ENCODE results near the gene OR1D5. TPM values are rescaled to one million over a fixed set of nuclear protein-coding genes. Genes with fewer than 3 reads are reported as not detected.

OR1D5 gene
- total and polyA plus RNA-seq, 10 of the 15 experiments (the other 5 are each of a cell fraction or from before 2014, with no cell fraction given): not detected

DNA sequence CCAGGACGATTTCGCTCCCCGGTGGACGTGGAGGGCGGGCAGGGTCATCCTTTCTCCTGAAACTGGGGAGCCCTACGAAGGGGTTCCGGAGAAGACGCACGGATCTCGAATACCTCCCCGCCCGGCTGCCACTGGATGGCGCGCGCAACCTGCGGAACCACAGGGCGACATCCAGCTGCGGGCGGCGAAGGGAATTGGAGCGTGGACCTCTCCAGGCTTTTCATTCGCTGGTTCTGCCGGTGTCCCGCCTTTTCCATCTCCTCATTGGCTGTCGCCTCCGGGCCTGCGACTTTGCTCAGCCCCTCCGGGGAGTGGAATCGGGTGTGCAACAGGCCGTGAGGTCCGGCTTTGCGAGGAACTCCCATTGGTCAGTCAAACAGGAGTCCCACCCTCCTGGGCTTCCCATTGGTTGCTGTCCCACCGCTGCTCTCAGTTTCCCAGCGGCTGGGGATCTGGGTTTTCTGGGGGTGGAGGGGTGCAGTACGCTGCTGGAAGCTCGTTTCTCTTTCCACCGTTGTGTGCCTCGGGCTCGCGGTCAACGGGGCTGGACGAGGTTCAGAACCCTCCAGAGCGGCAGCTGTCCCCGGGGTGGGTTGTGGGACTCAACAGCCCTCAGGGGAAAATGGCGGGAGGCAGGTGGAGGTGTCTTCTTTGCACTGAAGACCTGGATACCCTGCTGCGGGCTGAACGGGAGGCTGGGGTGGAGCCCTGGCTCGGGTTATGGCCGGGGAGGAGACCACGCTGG is 14.5 kb downstream of the OR1D5 start (continued):
- TF ChIP-seq, protein P1, sequence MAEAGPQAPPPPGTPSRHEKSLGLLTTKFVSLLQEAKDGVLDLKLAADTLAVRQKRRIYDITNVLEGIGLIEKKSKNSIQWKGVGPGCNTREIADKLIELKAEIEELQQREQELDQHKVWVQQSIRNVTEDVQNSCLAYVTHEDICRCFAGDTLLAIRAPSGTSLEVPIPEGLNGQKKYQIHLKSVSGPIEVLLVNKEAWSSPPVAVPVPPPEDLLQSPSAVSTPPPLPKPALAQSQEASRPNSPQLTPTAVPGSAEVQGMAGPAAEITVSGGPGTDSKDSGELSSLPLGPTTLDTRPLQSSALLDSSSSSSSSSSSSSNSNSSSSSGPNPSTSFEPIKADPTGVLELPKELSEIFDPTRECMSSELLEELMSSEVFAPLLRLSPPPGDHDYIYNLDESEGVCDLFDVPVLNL (IDR thresholded peaks at IDR 0.05; ENCODE audit: low read depth, low read length): no peak
- TF ChIP-seq, protein P2, sequence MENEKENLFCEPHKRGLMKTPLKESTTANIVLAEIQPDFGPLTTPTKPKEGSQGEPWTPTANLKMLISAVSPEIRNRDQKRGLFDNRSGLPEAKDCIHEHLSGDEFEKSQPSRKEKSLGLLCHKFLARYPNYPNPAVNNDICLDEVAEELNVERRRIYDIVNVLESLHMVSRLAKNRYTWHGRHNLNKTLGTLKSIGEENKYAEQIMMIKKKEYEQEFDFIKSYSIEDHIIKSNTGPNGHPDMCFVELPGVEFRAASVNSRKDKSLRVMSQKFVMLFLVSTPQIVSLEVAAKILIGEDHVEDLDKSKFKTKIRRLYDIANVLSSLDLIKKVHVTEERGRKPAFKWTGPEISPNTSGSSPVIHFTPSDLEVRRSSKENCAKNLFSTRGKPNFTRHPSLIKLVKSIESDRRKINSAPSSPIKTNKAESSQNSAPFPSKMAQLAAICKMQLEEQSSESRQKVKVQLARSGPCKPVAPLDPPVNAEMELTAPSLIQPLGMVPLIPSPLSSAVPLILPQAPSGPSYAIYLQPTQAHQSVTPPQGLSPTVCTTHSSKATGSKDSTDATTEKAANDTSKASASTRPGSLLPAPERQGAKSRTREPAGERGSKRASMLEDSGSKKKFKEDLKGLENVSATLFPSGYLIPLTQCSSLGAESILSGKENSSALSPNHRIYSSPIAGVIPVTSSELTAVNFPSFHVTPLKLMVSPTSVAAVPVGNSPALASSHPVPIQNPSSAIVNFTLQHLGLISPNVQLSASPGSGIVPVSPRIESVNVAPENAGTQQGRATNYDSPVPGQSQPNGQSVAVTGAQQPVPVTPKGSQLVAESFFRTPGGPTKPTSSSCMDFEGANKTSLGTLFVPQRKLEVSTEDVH (IDR thresholded peaks at IDR 0.05; ENCODE audit: low read depth, partially characterized antibody): no peak
- no peak for TF ChIP-seq HCFC1 (IDR thresholded peaks at IDR 0.05; ENCODE audit: low read length)
- no peak for TF ChIP-seq RELA (IDR thresholded peaks at IDR 0.05; ENCODE audit: borderline replicate concordance, partially characterized antibody)
- TF ChIP-seq SIN3A (IDR thresholded peaks at IDR 0.05; ENCODE audit: low read depth, low read length): no peak
- peak; percentile 52 for TF ChIP-seq YY1 (IDR thresholded peaks at IDR 0.05; ENCODE audit: low read depth, low read length)
- no peak for TF ChIP-seq SREBF1 (IDR thresholded peaks at IDR 0.05; ENCODE audit: low read length)
- TF ChIP-seq CREB1 (IDR thresholded peaks at IDR 0.05; ENCODE audit: low read depth): peak; percentile 45
- no peak for TF ChIP-seq IKZF2 (IDR thresholded peaks at IDR 0.05)
- no peak for TF ChIP-seq KDM1A (IDR thresholded peaks at IDR 0.05; ENCODE audit: borderline replicate concordance)
- TF ChIP-seq, protein P3, sequence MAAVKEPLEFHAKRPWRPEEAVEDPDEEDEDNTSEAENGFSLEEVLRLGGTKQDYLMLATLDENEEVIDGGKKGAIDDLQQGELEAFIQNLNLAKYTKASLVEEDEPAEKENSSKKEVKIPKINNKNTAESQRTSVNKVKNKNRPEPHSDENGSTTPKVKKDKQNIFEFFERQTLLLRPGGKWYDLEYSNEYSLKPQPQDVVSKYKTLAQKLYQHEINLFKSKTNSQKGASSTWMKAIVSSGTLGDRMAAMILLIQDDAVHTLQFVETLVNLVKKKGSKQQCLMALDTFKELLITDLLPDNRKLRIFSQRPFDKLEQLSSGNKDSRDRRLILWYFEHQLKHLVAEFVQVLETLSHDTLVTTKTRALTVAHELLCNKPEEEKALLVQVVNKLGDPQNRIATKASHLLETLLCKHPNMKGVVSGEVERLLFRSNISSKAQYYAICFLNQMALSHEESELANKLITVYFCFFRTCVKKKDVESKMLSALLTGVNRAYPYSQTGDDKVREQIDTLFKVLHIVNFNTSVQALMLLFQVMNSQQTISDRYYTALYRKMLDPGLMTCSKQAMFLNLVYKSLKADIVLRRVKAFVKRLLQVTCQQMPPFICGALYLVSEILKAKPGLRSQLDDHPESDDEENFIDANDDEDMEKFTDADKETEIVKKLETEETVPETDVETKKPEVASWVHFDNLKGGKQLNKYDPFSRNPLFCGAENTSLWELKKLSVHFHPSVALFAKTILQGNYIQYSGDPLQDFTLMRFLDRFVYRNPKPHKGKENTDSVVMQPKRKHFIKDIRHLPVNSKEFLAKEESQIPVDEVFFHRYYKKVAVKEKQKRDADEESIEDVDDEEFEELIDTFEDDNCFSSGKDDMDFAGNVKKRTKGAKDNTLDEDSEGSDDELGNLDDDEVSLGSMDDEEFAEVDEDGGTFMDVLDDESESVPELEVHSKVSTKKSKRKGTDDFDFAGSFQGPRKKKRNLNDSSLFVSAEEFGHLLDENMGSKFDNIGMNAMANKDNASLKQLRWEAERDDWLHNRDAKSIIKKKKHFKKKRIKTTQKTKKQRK (IDR thresholded peaks at IDR 0.05; ENCODE audit: low read depth, low read length): peak; percentile 50; the same call in 1 of the 2 replicates
- TF ChIP-seq ZNF622 (IDR thresholded peaks at IDR 0.05): no peak
- TF ChIP-seq CHD2 (IDR thresholded peaks at IDR 0.05; ENCODE audit: borderline replicate concordance, low read depth, low read length): peak; percentile 65; the same call in 1 of the 2 replicates
- peak; percentile 70; the same call in 1 of the 2 replicates for TF ChIP-seq PAX5 (IDR thresholded peaks at IDR 0.05; ENCODE audit: borderline replicate concordance, low read depth, low read length)
- 0 out of 2 replicates have a peak, but pooled peaks have one; percentile 30 for TF ChIP-seq TCF12 (IDR thresholded peaks at IDR 0.05; ENCODE audit: low read depth, low read length)
- TF ChIP-seq FOS (IDR thresholded peaks at IDR 0.05; ENCODE audit: borderline replicate concordance, extremely low read depth, insufficient read length): peak; percentile 69
- peak; percentile 13; the same call in 1 of the 2 replicates for TF ChIP-seq RUNX3 (IDR thresholded peaks at IDR 0.05; ENCODE audit: low read length)
- TF ChIP-seq, protein P4, sequence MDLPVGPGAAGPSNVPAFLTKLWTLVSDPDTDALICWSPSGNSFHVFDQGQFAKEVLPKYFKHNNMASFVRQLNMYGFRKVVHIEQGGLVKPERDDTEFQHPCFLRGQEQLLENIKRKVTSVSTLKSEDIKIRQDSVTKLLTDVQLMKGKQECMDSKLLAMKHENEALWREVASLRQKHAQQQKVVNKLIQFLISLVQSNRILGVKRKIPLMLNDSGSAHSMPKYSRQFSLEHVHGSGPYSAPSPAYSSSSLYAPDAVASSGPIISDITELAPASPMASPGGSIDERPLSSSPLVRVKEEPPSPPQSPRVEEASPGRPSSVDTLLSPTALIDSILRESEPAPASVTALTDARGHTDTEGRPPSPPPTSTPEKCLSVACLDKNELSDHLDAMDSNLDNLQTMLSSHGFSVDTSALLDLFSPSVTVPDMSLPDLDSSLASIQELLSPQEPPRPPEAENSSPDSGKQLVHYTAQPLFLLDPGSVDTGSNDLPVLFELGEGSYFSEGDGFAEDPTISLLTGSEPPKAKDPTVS (IDR thresholded peaks at IDR 0.05; ENCODE audit: low read depth, low read length): no peak
- TF ChIP-seq CBX5 (IDR thresholded peaks at IDR 0.05; ENCODE audit: low read depth): no peak
- 0 out of 4 replicates have a peak, but pooled peaks of 1 of the 2 experiments have one; percentile 14 for TF ChIP-seq BHLHE40 (IDR thresholded peaks at IDR 0.05; ENCODE audit: borderline replicate concordance in 1 of 2, low read depth in 2 of 2, low read length in 1 of 2)
- TF ChIP-seq BMI1 (IDR thresholded peaks at IDR 0.05; ENCODE audit: borderline replicate concordance): no peak

Data from GM12878 (cell line).